OCI-LY3 (cell line): ENCODE data around the gene ABCC3.

Experiments
- CTCF ChIP-seq: fragments of 200-600, 300-600 bp; sonication (generic); IDR thresholded peaks from 2 replicates; pipeline ENCODE4 v1.5.1; 2014; ENCODE audit warnings: antibody characterized with exemption, low read length, low read depth
- EZH2phosphoT487 ChIP-seq: fragments of 200-600 bp; shearing (Covaris generic); IDR thresholded peaks from 2 replicates; pipeline ENCODE4 v1.6.1; 2018; ENCODE audit warnings: antibody characterized with exemption, mixed run types, low read depth

GRCh38 chr17:50618941-50619340 is 15.7 kb upstream of the ABCC3 start:
- TF ChIP-seq CTCF (no peak), EZH2phosphoT487 (no peak)
